IMR-90 (cell line): Measurements from ENCODE around the gene MTREX. TPM values are rescaled to one million over a fixed set of nuclear protein-coding genes. Genes with fewer than 3 reads are reported as not detected.

ENCODE experiments used
- ATAC-seq: fragments of 200-7000 bp; cut with Tn5 transposase; 2 replicates; pipeline ENCODE4 v1.9.1; 2020; ENCODE audit warnings: low read depth, mild to moderate bottlenecking, moderate library complexity
- BruUV-seq: library from RNA; stranded (reverse); fragments of 400-500 nt; replicated peaks from 2 replicates; lab custom pipeline; 2021; lab: Mats Ljungman, UMichigan
- CTCF ChIA-PET: fragments of 300-600 bp; formaldehyde crosslinking; extraction: SDS; loops from one replicate; lab custom pipeline; 2021; ENCODE audit warnings: antibody characterized with exemption; lab: Yijun Ruan, JAX
- POLR2A ChIA-PET: fragments of 300-600 bp; sonication (Branson Sonifier 250); formaldehyde crosslinking; loops from one replicate; lab custom pipeline; 2022; ENCODE audit warnings: antibody characterized with exemption; ENCODE audit not compliant: unreplicated experiment; lab: Charles Lee
- DNase-seq: peaks from one replicate; pipeline ENCODE4 v3.0.0; 2013
- H2AFZ ChIP-seq: replicated peaks from 2 replicates; pipeline ENCODE3; 2013; ENCODE audit warnings: low read length, mild to moderate bottlenecking; ENCODE audit not compliant: poor library complexity
- H2AK5ac ChIP-seq: 2 replicates; pipeline ENCODE4 v1.6.1; 2013; ENCODE audit warnings: low read depth, low read length, inconsistent platforms
- H2AK9ac ChIP-seq: replicated peaks from 2 replicates; pipeline ENCODE3; 2013; ENCODE audit warnings: mild to moderate bottlenecking, low read depth, low read length, moderate library complexity; ENCODE audit not compliant: poor library complexity
- H2BK120ac ChIP-seq: 2 replicates; pipeline ENCODE4 v1.6.1; 2013; ENCODE audit warnings: low read depth, low read length, inconsistent platforms
- H2BK15ac ChIP-seq: 3 replicates; pipeline ENCODE4 v1.6.1; 2013; ENCODE audit warnings: low read depth, low read length, inconsistent platforms
- H2BK20ac ChIP-seq: 2 replicates; pipeline ENCODE4 v1.6.1; 2013; ENCODE audit warnings: low read depth, mild to moderate bottlenecking, inconsistent platforms, low read length, moderate library complexity
- H2BK5ac ChIP-seq: 2 replicates; pipeline ENCODE4 v1.6.1; 2013; ENCODE audit warnings: mild to moderate bottlenecking, low read depth, low read length, inconsistent platforms; ENCODE audit not compliant: poor library complexity, severe bottlenecking
- H3K14ac ChIP-seq: replicated peaks from 2 replicates; pipeline ENCODE4 v1.6.1; 2013; ENCODE audit warnings: low read depth, low read length, inconsistent platforms
- H3K18ac ChIP-seq: 2 replicates; pipeline ENCODE4 v1.6.1; 2013; ENCODE audit warnings: low read depth, low read length, control low read depth
- H3K23ac ChIP-seq: 2 replicates; pipeline ENCODE4 v1.6.1; 2013; ENCODE audit warnings: low read depth, low read length, inconsistent platforms
- H3K27ac ChIP-seq: 2 replicates; pipeline ENCODE4 v1.5.1; 2013; ENCODE audit warnings: mild to moderate bottlenecking, control low read depth, low read length; ENCODE audit not compliant: insufficient read depth
- H3K27me3 ChIP-seq: 2 replicates; pipeline ENCODE4 v1.6.1; 2013; ENCODE audit warnings: low read length; ENCODE audit not compliant: control insufficient read depth, insufficient read depth
- H3K36me3 ChIP-seq: 2 replicates; pipeline ENCODE4 v1.6.1; 2013; ENCODE audit warnings: low read length, mixed read lengths; ENCODE audit not compliant: control insufficient read depth, insufficient read depth
- H3K4ac ChIP-seq: 2 replicates; pipeline ENCODE4 v1.6.1; 2013; ENCODE audit warnings: low read depth, low read length, inconsistent platforms
- H3K4me1 ChIP-seq: 2 replicates; pipeline ENCODE4 v1.6.1; 2013; ENCODE audit warnings: low read length, mixed read lengths; ENCODE audit not compliant: control insufficient read depth, insufficient read depth
- H3K4me2 ChIP-seq: 2 replicates; pipeline ENCODE4 v1.6.1; 2013; ENCODE audit warnings: low read depth, mild to moderate bottlenecking, control low read depth, low read length, moderate library complexity
- H3K4me3 ChIP-seq: 2 replicates; pipeline ENCODE4 v1.5.1; 2013; ENCODE audit warnings: low read depth, mild to moderate bottlenecking, control low read depth, low read length, moderate library complexity; ENCODE audit not compliant: insufficient read depth
- H3K56ac ChIP-seq: 2 replicates; pipeline ENCODE4 v1.6.1; 2013; ENCODE audit warnings: low read length, inconsistent platforms; ENCODE audit not compliant: insufficient read depth; ENCODE audit errors: extremely low read depth
- H3K79me1 ChIP-seq, 2 experiments: 2 replicates each; pipeline ENCODE4 v1.6.1; 2013; ENCODE audit warnings: low read length in 2 of 2, inconsistent platforms in 1 of 2, low read depth in 1 of 2
- H3K9ac ChIP-seq: 2 replicates; pipeline ENCODE4 v1.6.1; 2013; ENCODE audit warnings: low read depth, low read length, control low read depth
- H3K9me1 ChIP-seq: 2 replicates; pipeline ENCODE4 v1.6.1; 2013; ENCODE audit warnings: low read length, inconsistent platforms; ENCODE audit not compliant: insufficient read depth
- H3K9me3 ChIP-seq: 2 replicates; pipeline ENCODE4 v1.6.1; 2013; ENCODE audit warnings: low read length; ENCODE audit not compliant: control insufficient read depth, insufficient read depth
- H4K20me1 ChIP-seq: 2 replicates; pipeline ENCODE4 v1.6.1; 2013; ENCODE audit warnings: low read length, inconsistent platforms; ENCODE audit not compliant: insufficient read depth
- H4K5ac ChIP-seq: 2 replicates; pipeline ENCODE4 v1.6.1; 2013; ENCODE audit warnings: mild to moderate bottlenecking, low read depth, low read length, control low read depth
- H4K8ac ChIP-seq, 2 experiments: 2 replicates each; pipeline ENCODE4 v1.6.1; 2013; ENCODE audit warnings: low read depth in 2 of 2, low read length in 2 of 2, control low read depth in 1 of 2, inconsistent platforms in 1 of 2
- H4K91ac ChIP-seq: 2 replicates; pipeline ENCODE4 v1.6.1; 2013; ENCODE audit warnings: low read depth, low read length, inconsistent platforms; ENCODE audit not compliant: insufficient read depth
- BHLHE40 ChIP-seq: fragments of 150-350 bp; IDR thresholded peaks from 2 replicates; pipeline ENCODE4 v1.6.1; 2016; ENCODE audit warnings: mild to moderate bottlenecking, low read depth, low read length
- CEBPB ChIP-seq: IDR thresholded peaks from 2 replicates; pipeline ENCODE4 v1.6.1; 2012; ENCODE audit warnings: low read depth, low read length, improper control_type of control experiment
- CHD1 ChIP-seq: IDR thresholded peaks from 2 replicates; pipeline ENCODE4 v1.6.1; 2012; ENCODE audit warnings: low read depth, low read length, improper control_type of control experiment
- FOS ChIP-seq: fragments of 150-350 bp; IDR thresholded peaks from 2 replicates; pipeline ENCODE4 v1.6.1; 2016; ENCODE audit warnings: low read depth, low read length
- MAFK ChIP-seq: IDR thresholded peaks from 2 replicates; pipeline ENCODE4 v1.6.1; 2012; ENCODE audit warnings: low read depth, low read length, improper control_type of control experiment
- MAZ ChIP-seq: IDR thresholded peaks from 2 replicates; pipeline ENCODE4 v1.6.1; 2012; ENCODE audit warnings: low read depth, mild to moderate bottlenecking, low read length, improper control_type of control experiment, moderate library complexity, borderline replicate concordance
- MXI1 ChIP-seq: IDR thresholded peaks from 2 replicates; pipeline ENCODE4 v1.6.1; 2012; ENCODE audit warnings: low read depth, mild to moderate bottlenecking, low read length, moderate library complexity, borderline replicate concordance
- NFE2L2 ChIP-seq: fragments of 150-350 bp; IDR thresholded peaks from 2 replicates; pipeline ENCODE4 v1.6.1; 2016; ENCODE audit warnings: low read depth, mild to moderate bottlenecking, low read length
- POLR2A ChIP-seq: IDR thresholded peaks from 2 replicates; pipeline ENCODE4 v1.6.1; 2012; ENCODE audit warnings: mild to moderate bottlenecking, low read depth, low read length
- RAD21 ChIP-seq: IDR thresholded peaks from 2 replicates; pipeline ENCODE4 v1.6.1; 2012; ENCODE audit warnings: low read length, improper control_type of control experiment
- RCOR1 ChIP-seq: IDR thresholded peaks from 2 replicates; pipeline ENCODE4 v1.6.1; 2012; ENCODE audit warnings: mild to moderate bottlenecking, low read length, improper control_type of control experiment; ENCODE audit not compliant: insufficient replicate concordance
- RFX5 ChIP-seq: IDR thresholded peaks from 2 replicates; pipeline ENCODE4 v1.8.0; 2012; ENCODE audit warnings: low read depth, mild to moderate bottlenecking, low read length, moderate library complexity
- SMC3 ChIP-seq: fragments of 150-350 bp; IDR thresholded peaks from 2 replicates; pipeline ENCODE4 v1.6.1; 2016; ENCODE audit warnings: low read depth, mild to moderate bottlenecking, antibody characterized with exemption, low read length, moderate library complexity
- WGBS, 2 experiments: methylation state at CpG; one replicate each; pipeline versions ENCODE4 v1.1.5 to v1.1.7; 2013; ENCODE audit warnings: missing lambda C conversion rate in 2 of 2; ENCODE audit not compliant: insufficient read length in 1 of 2; ENCODE audit errors: extremely low coverage in 2 of 2; 5-methylcytosine and 5-hydroxymethylcytosine counted together
- dilution Hi-C: fragments of 300-500 bp; cut with HindIII; formaldehyde crosslinking; loops from one replicate; pipeline ENCODE4 v1.14.3; 2018; ENCODE audit warnings: low sequenced_read_pairs; ENCODE audit not compliant: unreplicated experiment
- in situ Hi-C: fragments of 300-500 bp; cut with MboI; formaldehyde crosslinking; loops from 3 replicates; pipeline ENCODE4 v1.14.3; 2019; ENCODE audit warnings: low sequenced_read_pairs, inconsistent platforms, mixed read lengths
- intact Hi-C: fragments of 100-400 bp; cut with micrococcal nuclease; formaldehyde crosslinking; loops from 2 replicates; pipeline ENCODE4 v1.10.0; 2022
- polyA plus RNA-seq, 3 experiments: library from polyadenylated mRNA; depleted of rRNA; stranded (reverse); fragments of >200 nt; gene quantifications; 2 replicates each; pipeline ENCODE4 v1.2.3, GENCODE V29; 2012; ENCODE audit warnings: low replicate concordance in 1 of 3
- total RNA-seq: library from RNA; depleted of rRNA; stranded (reverse); fragments of >200 nt; gene quantifications from 2 replicates; pipeline ENCODE4 v1.2.3, GENCODE V29; 2012
- TF ChIP-seq, protein P1 (sequence below): fragments of 150-350 bp; IDR thresholded peaks from 2 replicates; pipeline ENCODE4 v1.6.1; 2017; ENCODE audit warnings: mild to moderate bottlenecking, antibody characterized with exemption, low read length, low read depth
- TF ChIP-seq, protein P2 (sequence below): fragments of 150-350 bp; IDR thresholded peaks from 2 replicates; pipeline ENCODE4 v1.6.1; 2016; ENCODE audit warnings: low read depth, mild to moderate bottlenecking, low read length, moderate library complexity, borderline replicate concordance
- TF ChIP-seq, protein P3 (sequence below): conservative IDR thresholded peaks from 2 replicates; pipeline ENCODE4 v1.5.1; 2012; ENCODE audit warnings: mild to moderate bottlenecking, low read depth, low read length, improper control_type of control experiment

MTREX gene
- total and polyA plus RNA-seq, 2 of the 4 experiments (the other 2 are of a cell fraction) = 22.1 to 33.2 TPM

DNA sequence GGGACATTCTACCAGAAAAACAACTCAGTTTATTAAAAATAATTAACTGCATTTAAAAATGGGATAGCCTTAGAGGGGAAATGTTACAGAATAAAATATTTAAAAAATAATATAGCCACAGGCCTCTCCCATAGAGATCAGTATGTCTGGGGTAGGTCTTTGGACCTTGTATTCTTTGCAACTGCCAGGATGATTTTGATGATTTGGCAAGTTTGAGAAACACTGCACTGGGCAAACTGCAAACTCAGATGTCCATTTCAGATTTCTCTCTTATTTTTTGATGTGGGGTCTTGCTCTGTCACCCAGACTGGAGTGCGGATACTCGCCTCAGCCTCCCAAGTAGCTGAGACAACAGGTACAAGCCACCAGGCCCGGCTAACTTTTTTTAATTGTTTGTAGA, 49.5 kb upstream of the MTREX start:
- in situ Hi-C loops = no loop called here
- H2BK20ac ChIP-seq = no peak overlapping the region
- H3K27me3 ChIP-seq = no peaks in the 10 kb centered on the region
- no peak overlapping the region for H2AK5ac ChIP-seq
- no peak overlapping the region for H2BK15ac ChIP-seq
- H3K9ac ChIP-seq = no peak overlapping the region
- no peak overlapping the region for H4K91ac ChIP-seq
- DNase-seq = no peak
- intact Hi-C loops = loop anchor here (5.0 kb wide), 2 partner anchors 34 to 86 kb away; partner anchors contain the start of gene CDC20B
- no peak overlapping the region for H3K14ac ChIP-seq
- H3K79me1 ChIP-seq = no peaks in the 10 kb centered on the region
- H3K9me3 ChIP-seq = no peaks in the 10 kb centered on the region
- H4K5ac ChIP-seq = no peak overlapping the region
- no CpG with 5 or more reads among the region's 3 CpGs for WGBS, 2 experiments
- H2BK5ac ChIP-seq = no peak overlapping the region
- no peak overlapping the region for H3K4me2 ChIP-seq
- no peak overlapping the region for H3K23ac ChIP-seq
- ChIA-PET POLR2A (no interaction called here), CTCF (no interaction called here)
- H2AFZ ChIP-seq = no peak overlapping the region
- H3K27ac ChIP-seq = no peak overlapping the region
- no peaks in the 10 kb centered on the region for H4K20me1 ChIP-seq
- TF ChIP-seq MXI1 (no peak), MAFK (no peak), CEBPB (no peak), MAZ (no peak), BHLHE40 (no peak), POLR2A (no peak), FOS (no peak), RFX5 (no peak), NFE2L2 (no peak), RCOR1 (no peak), CHD1 (no peak), RAD21 (no peak), SMC3 (no peak)
- TF ChIP-seq, protein P1, sequence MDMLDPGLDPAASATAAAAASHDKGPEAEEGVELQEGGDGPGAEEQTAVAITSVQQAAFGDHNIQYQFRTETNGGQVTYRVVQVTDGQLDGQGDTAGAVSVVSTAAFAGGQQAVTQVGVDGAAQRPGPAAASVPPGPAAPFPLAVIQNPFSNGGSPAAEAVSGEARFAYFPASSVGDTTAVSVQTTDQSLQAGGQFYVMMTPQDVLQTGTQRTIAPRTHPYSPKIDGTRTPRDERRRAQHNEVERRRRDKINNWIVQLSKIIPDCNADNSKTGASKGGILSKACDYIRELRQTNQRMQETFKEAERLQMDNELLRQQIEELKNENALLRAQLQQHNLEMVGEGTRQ = no peak
- TF ChIP-seq, protein P2, sequence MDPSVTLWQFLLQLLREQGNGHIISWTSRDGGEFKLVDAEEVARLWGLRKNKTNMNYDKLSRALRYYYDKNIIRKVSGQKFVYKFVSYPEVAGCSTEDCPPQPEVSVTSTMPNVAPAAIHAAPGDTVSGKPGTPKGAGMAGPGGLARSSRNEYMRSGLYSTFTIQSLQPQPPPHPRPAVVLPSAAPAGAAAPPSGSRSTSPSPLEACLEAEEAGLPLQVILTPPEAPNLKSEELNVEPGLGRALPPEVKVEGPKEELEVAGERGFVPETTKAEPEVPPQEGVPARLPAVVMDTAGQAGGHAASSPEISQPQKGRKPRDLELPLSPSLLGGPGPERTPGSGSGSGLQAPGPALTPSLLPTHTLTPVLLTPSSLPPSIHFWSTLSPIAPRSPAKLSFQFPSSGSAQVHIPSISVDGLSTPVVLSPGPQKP = no peak
- TF ChIP-seq, protein P3, sequence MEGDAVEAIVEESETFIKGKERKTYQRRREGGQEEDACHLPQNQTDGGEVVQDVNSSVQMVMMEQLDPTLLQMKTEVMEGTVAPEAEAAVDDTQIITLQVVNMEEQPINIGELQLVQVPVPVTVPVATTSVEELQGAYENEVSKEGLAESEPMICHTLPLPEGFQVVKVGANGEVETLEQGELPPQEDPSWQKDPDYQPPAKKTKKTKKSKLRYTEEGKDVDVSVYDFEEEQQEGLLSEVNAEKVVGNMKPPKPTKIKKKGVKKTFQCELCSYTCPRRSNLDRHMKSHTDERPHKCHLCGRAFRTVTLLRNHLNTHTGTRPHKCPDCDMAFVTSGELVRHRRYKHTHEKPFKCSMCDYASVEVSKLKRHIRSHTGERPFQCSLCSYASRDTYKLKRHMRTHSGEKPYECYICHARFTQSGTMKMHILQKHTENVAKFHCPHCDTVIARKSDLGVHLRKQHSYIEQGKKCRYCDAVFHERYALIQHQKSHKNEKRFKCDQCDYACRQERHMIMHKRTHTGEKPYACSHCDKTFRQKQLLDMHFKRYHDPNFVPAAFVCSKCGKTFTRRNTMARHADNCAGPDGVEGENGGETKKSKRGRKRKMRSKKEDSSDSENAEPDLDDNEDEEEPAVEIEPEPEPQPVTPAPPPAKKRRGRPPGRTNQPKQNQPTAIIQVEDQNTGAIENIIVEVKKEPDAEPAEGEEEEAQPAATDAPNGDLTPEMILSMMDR = no peak
- no peaks in the 10 kb centered on the region for H3K4me1 ChIP-seq
- H2AK9ac ChIP-seq = no peak overlapping the region
- no TSS peak for BruUV-seq
- H3K9me1 ChIP-seq = no peaks in the 10 kb centered on the region
- no peak for ATAC-seq
- no peak overlapping the region for H2BK120ac ChIP-seq
- H3K4me3 ChIP-seq = no peak overlapping the region
- H3K56ac ChIP-seq = no peak overlapping the region
- no peak overlapping the region for H4K8ac ChIP-seq
- H3K18ac ChIP-seq = no peak overlapping the region
- peaks cover 23% of the 10 kb centered on the region for H3K36me3 ChIP-seq
- dilution Hi-C loops = no loop called here
- H3K4ac ChIP-seq = no peak overlapping the region
